NT2/D1 (cell line): Measurements from ENCODE around the gene IQSEC1.

Experiments used
- DNase-seq: peaks from one replicate; pipeline ENCODE4 v3.0.0-alpha.2; 2011; ENCODE audit warnings: low read depth, low spot score
- H3K27me3 ChIP-seq: 2 replicates; pipeline ENCODE4 v1.6.0; 2011; ENCODE audit warnings: mild to moderate bottlenecking; ENCODE audit not compliant: insufficient read length, insufficient read depth
- H3K36me3 ChIP-seq: 2 replicates; pipeline ENCODE4 v1.6.1; 2011; ENCODE audit warnings: mild to moderate bottlenecking, low read length, mixed read lengths; ENCODE audit not compliant: insufficient read depth, insufficient read length
- H3K4me1 ChIP-seq: 2 replicates; pipeline ENCODE4 v1.5.1; 2011; ENCODE audit not compliant: insufficient read depth, insufficient read length
- H3K4me3 ChIP-seq: 2 replicates; pipeline ENCODE4 v1.5.1; 2011; ENCODE audit warnings: low read depth; ENCODE audit not compliant: insufficient read length
- H3K9ac ChIP-seq: 2 replicates; pipeline ENCODE4 v1.6.0; 2011; ENCODE audit warnings: low read depth; ENCODE audit not compliant: insufficient read length
- H3K9me3 ChIP-seq: 2 replicates; pipeline ENCODE4 v1.5.1; 2011; ENCODE audit warnings: mild to moderate bottlenecking, low read length; ENCODE audit not compliant: insufficient read depth
- SUZ12 ChIP-seq: IDR thresholded peaks from 2 replicates; pipeline ENCODE4 v1.6.1; 2011; ENCODE audit not compliant: insufficient read length, insufficient read depth; ENCODE audit errors: extremely low read depth
- YY1 ChIP-seq: IDR thresholded peaks from 2 replicates; pipeline ENCODE4 v1.6.1; 2011; ENCODE audit not compliant: insufficient read length, insufficient read depth
- ZNF274 ChIP-seq: IDR thresholded peaks from 2 replicates; pipeline ENCODE4 v1.6.1; 2011; ENCODE audit warnings: mild to moderate bottlenecking, low read depth, low read length

Gene IQSEC1

DNA sequence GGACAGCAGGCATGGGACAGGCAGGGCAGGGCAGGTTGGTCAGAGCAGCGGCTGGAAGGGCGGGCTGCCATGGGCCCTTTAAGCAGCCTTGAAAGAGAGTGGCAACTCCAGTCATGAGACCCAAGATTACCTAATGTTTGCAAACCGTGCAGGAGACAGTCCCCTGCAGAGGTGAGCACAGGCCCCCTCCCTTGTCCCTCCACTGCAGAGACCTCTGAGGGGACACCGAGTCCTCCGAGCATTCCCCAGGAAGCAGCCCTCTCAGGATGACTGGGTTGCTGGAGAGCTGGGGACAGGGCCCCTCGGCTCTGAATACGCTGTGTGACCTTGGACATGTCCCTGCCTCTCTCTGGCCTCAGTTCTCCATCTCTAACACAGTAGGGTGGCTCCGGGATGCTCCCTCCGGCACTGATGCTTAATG is 81.4 kb downstream of the IQSEC1 start:
- Histone ChIP-seq H3K9ac (no peak overlapping the region), H3K4me1 (peaks cover 22% of the 10 kb centered on the region)
- no peak for TF ChIP-seq ZNF274

DNA sequence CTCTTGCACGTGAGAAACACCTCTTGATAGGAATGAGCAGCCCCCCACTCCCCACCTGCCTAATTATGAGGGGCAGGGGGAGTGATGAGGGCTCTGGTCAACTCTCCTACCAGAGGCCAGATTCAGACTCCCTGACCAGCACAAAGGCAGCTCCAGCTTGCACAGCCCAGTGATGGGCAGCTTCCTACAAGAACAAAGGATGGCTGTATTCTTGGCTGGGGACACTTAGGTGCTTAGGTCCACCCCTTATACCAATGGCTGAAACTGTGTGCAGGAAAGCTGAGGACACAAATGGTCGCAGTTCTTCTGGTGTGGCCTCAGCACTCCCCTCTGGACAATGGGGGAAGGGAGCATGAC is 81.8 kb downstream of the IQSEC1 start:
- peaks cover 27% of the 10 kb centered on the region for H3K4me1 ChIP-seq
- TF ChIP-seq SUZ12, result no peak
- TF ChIP-seq YY1, result no peak
- no peak for TF ChIP-seq ZNF274
- no peak for DNase-seq
- no peaks in the 10 kb centered on the region for H3K27me3 ChIP-seq
- no peak overlapping the region for H3K4me3 ChIP-seq
- H3K9me3 ChIP-seq, result peaks cover 9% of the 10 kb centered on the region; the same call in 1 of the 2 replicates
- H3K9ac ChIP-seq, result peak overlapping the region; percentile 52
- H3K36me3 ChIP-seq, result peaks cover 2% of the 10 kb centered on the region

More for the DNA sequence above, 81.4 kb downstream of the IQSEC1 start:
- Histone ChIP-seq H3K36me3 (no peaks in the 10 kb centered on the region), H3K27me3 (no peaks in the 10 kb centered on the region), H3K9me3 (peaks cover 9% of the 10 kb centered on the region; the same call in 1 of the 2 replicates), H3K4me3 (no peak overlapping the region)
- DNase-seq, result no peak

DNA sequence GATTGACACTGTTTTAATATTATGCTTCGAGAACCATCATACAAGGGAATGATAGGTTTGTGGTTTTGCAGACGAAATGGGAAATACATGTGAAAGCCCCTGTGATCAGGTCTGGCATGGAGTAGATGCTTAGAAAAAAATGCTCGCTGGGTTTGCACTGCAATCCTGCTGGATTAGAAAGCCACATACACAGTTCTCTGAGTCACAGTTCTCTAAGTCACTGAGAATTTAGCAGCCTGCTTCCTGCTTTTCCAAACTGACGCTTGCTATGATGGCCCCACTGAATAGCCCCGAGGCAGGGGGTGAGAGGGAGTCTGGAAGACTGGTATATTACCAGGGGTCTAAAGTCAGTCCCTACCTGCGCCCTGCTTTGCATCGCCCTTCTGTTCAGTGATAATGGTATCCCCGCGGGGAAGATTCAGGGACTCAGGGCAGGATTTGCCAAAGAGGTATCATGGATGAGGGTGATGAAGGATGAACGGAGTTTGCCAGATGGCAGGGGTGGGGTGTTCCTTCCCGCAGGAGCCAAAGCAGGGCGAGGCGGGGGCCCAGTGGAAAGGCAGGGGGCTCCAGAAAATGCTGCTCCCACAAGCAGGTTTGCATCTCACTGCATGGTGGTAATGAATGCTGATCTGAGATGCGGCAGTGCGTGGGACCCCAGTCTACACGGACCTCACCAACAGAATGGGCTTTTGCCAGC is 82.3 kb downstream of the IQSEC1 start:
- Histone ChIP-seq H3K9me3 (peaks cover 9% of the 10 kb centered on the region; the same call in 1 of the 2 replicates), H3K9ac (peak overlapping the region; percentile 52), H3K4me1 (peaks cover 30% of the 10 kb centered on the region), H3K36me3 (peaks cover 3% of the 10 kb centered on the region), H3K27me3 (no peaks in the 10 kb centered on the region), H3K4me3 (no peak overlapping the region)
- no peak for TF ChIP-seq SUZ12
- no peak for TF ChIP-seq YY1
- no peak for TF ChIP-seq ZNF274
- DNase-seq, result no peak

DNA sequence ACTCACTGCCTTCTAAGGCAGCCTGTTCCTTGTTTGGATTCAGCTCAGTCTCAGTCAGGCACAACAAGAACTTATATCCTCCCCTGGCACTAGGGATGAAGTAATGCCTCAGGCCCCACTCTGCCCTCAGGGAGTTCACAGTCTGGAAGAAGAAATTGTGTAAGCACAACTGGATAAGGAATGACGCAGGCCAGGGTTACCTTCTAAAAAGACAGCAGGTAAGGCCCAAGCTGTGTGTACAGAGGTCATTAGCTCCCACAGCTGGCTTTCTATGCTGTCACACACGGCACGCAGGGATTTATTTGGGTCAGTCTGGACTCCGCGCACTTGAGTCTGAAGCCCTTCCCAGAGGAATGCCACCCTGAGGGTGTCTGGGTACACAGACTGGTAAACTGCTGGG is 82.9 kb downstream of the IQSEC1 start:
- Histone ChIP-seq H3K9me3 (peaks cover 9% of the 10 kb centered on the region; the same call in 1 of the 2 replicates), H3K36me3 (peaks cover 3% of the 10 kb centered on the region), H3K4me3 (no peak overlapping the region), H3K9ac (no peak overlapping the region), H3K27me3 (no peaks in the 10 kb centered on the region), H3K4me1 (peaks cover 30% of the 10 kb centered on the region)
- no peak for DNase-seq
- no peak for TF ChIP-seq YY1
- TF ChIP-seq SUZ12, result no peak
- TF ChIP-seq ZNF274, result no peak

DNA sequence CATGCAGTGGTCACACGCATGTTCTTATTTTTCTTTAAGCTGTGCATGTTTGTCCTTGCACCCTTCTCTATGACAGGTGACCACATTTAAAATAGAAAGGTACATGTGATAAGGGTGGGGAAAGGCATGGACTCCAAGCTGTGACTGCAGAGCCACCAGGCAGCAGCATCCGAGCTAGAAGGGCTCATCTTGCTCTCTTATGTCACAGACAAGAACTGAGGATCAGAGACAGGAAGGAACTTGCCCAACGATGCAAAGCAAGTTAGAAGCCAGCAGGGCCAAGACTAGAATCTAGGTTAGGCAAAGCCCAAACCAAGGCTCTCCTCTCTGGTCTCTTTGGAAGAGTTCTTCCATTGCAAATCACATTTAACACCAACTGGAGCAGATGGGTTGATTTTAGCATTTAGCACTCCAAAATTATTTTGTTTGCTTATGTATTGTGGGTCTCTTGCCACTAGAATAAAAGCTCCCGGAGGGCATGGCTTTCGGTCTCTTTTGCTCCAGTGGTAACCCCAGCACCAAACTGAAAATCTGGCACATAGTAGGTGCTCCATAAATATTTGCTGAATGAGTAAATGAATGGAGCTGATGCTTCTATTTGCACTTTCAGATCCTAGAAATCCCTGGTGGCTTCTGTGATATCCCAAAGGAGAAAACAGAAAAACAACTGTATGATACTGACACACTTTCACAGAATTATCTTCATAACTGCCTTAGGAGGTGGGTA is 84.3 kb downstream of the IQSEC1 start:
- Histone ChIP-seq H3K9me3 (peaks cover 9% of the 10 kb centered on the region; the same call in 1 of the 2 replicates), H3K27me3 (no peaks in the 10 kb centered on the region), H3K4me1 (peaks cover 30% of the 10 kb centered on the region), H3K9ac (no peak overlapping the region), H3K4me3 (no peak overlapping the region), H3K36me3 (peaks cover 3% of the 10 kb centered on the region)
- no peak for DNase-seq
- no peak for TF ChIP-seq ZNF274
- TF ChIP-seq SUZ12, result no peak
- no peak for TF ChIP-seq YY1

DNA sequence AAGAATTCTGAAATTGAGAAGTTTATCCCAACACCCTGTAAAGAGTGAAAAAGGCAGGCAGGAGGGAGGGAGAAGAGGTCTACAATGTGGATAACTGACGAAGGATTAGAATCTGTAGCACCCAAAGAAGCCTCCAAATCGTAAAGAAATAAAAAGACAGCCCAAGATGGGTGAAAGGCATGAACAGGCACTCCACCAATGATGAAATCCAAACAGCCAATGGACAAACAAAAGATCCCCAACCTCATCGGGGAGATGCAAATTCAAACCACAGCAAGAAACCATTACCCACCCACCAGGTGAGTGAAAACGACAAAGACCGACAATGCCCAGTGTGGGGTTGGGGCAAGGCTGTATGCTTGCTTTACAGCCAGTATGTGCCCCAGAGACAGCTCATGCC is 85.6 kb downstream of the IQSEC1 start:
- TF ChIP-seq ZNF274 (no peak), YY1 (no peak), SUZ12 (no peak)
- no peak overlapping the region for H3K4me3 ChIP-seq
- peaks cover 3% of the 10 kb centered on the region for H3K36me3 ChIP-seq
- peaks cover 27% of the 10 kb centered on the region for H3K4me1 ChIP-seq
- H3K27me3 ChIP-seq, result no peaks in the 10 kb centered on the region
- H3K9ac ChIP-seq, result no peak overlapping the region
- no peak for DNase-seq
- peaks cover 9% of the 10 kb centered on the region; the same call in 1 of the 2 replicates for H3K9me3 ChIP-seq

DNA sequence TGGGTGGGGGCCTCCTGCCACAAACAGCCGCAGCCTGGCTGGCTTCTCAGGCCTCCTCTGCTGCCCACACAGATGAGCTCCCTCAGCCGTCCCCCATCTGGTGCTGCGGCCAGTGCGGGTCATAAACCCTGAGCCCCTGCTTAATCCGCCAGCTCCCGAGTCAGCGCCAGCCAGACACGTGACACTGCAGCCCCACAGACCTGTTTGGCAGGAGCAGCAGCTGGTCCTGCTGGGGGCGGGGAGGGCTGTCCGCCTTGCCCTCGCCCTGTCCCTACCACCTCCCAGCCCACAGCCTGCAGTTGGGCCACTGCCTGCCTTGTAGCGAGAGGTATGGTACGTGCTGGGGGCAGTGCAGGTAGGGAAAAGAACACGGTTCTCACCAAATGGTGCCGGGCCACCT is 86.2 kb downstream of the IQSEC1 start:
- H3K36me3 ChIP-seq, result peaks cover 3% of the 10 kb centered on the region
- H3K4me3 ChIP-seq, result no peak overlapping the region
- TF ChIP-seq ZNF274 (no peak), SUZ12 (no peak), YY1 (no peak)
- H3K9ac ChIP-seq, result no peak overlapping the region
- peaks cover 21% of the 10 kb centered on the region for H3K4me1 ChIP-seq
- peaks cover 9% of the 10 kb centered on the region; the same call in 1 of the 2 replicates for H3K9me3 ChIP-seq
- DNase-seq, result no peak
- no peaks in the 10 kb centered on the region for H3K27me3 ChIP-seq
